GM10248 (cell line): ENCODE data around the gene NAA16.

Experiments used
- CTCF ChIA-PET: fragments of 300-600 bp; sonication (Branson Sonifier 250); formaldehyde crosslinking; extraction: SDS; loops from one replicate; lab custom pipeline; 2021; ENCODE audit warnings: antibody characterized with exemption; lab: Yijun Ruan, JAX
- POLR2A ChIA-PET: fragments of 350-650 bp; sonication (Branson Sonifier 250); formaldehyde crosslinking; extraction: SDS; loops from one replicate; lab custom pipeline; 2020; ENCODE audit warnings: antibody characterized with exemption; lab: Yijun Ruan, JAX
- DNase-seq: peaks from one replicate; pipeline ENCODE4 v3.0.0; 2012; ENCODE audit errors: extremely low spot score
- TF ChIP-seq, protein P1 (sequence below): IDR thresholded peaks from 2 replicates; pipeline ENCODE4 v1.5.1; 2012; ENCODE audit warnings: mild to moderate bottlenecking, low read depth; ENCODE audit errors: extremely low read depth, missing control alignments, control extremely low read depth

NAA16 gene

DNA sequence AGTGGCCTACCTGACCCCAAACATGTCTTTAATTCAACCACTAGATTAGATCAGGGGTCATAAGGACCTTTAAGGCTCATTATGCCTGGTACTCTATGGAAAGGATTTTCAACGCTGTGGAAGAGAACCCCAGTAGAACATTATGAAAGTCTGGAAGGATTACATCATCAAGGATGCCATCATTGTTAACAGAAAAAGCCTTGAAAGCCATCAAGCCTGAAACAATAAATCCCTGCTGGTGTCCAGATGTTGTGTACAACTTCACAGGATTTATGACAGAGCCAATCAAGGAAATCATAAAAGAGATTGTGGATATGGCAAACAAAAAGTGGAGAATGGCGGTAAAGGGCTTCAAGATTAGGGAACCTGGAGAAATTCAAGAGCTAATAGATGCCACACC lies 59.7 kb downstream of the NAA16 start:
- TF ChIP-seq, protein P1, sequence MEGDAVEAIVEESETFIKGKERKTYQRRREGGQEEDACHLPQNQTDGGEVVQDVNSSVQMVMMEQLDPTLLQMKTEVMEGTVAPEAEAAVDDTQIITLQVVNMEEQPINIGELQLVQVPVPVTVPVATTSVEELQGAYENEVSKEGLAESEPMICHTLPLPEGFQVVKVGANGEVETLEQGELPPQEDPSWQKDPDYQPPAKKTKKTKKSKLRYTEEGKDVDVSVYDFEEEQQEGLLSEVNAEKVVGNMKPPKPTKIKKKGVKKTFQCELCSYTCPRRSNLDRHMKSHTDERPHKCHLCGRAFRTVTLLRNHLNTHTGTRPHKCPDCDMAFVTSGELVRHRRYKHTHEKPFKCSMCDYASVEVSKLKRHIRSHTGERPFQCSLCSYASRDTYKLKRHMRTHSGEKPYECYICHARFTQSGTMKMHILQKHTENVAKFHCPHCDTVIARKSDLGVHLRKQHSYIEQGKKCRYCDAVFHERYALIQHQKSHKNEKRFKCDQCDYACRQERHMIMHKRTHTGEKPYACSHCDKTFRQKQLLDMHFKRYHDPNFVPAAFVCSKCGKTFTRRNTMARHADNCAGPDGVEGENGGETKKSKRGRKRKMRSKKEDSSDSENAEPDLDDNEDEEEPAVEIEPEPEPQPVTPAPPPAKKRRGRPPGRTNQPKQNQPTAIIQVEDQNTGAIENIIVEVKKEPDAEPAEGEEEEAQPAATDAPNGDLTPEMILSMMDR = no peak
- ChIA-PET POLR2A (no interaction called here), CTCF (interaction anchor here (1.3 kb wide), 1 partner anchor 490 kb away, joined by 3 read pairs; no protein-coding TSS in a partner anchor)
- DNase-seq = no peak

DNA sequence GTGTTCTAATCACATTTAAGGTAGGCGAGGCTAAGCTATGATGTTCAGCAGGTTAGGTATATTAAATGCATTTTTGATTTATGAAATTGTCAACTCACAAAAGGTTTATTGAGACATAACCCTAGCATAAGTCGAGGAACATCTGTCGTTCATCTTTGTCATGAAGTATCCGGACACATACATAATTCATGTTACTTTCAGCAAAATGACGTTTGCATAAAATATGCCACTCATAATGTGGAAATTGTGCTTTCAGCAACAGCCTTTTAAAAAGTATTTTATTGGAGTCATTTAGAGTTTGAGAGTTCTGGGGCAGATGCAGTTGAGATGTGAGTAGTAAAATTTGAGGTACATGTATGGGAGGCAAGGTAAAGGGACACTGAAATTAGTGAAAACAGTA lies 66.4 kb downstream of the NAA16 start:
- no peak for DNase-seq
- CTCF ChIA-PET = no interaction called here
- TF ChIP-seq, protein P1 = no peak
- POLR2A ChIA-PET = no interaction called here

DNA sequence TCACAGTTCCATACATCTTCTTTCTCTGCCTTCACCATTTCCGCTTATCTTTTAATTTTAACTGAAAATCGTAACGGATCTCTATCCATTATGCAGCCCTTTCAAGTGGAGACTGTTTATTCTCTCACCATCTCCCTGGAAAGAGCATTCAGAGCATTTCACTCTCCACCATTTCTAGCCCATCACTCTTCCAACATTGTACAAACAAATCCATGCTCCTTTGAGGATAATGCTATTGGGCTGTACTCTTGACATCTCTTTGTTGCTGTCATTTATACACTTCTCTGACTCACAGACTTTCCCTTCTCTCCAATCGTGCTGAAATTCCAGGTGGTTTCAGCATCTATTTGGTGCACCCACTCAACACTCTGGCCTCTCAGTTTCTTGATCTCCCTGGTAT lies 71.4 kb downstream of the NAA16 start:
- POLR2A ChIA-PET = no interaction called here
- DNase-seq = no peak
- TF ChIP-seq, protein P1 = no peak

DNA sequence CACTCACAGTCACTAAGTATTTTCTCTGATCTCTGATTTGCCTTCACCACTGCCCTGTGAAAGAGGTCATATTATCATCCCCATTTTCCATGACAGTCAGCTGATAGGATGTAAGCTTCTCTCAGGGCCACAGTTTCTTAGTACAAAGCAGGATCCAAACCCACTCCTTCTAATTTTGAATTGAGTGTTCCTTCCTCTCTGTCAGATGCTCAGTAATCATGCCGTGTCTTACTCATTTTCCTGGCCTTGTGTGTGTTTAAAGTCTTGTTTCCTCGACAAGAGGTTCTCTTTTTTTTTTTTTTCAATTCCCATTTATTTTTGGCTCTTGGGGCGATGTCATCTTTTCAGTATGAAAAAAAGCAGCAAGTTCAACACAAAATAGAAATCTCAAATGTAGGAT lies 72.3 kb downstream of the NAA16 start:
- TF ChIP-seq, protein P1 = no peak
- POLR2A ChIA-PET = no interaction called here
- DNase-seq = no peak
- CTCF ChIA-PET = interaction anchor here (2.0 kb wide), 1 partner anchor 8 kb away, joined by 8 read pairs; no protein-coding TSS in a partner anchor

More for the DNA sequence above, 71.4 kb downstream of the NAA16 start:
- CTCF ChIA-PET = interaction anchor here (1.3 kb wide), 1 partner anchor 16 kb away, joined by 5 read pairs; no protein-coding TSS in a partner anchor

DNA sequence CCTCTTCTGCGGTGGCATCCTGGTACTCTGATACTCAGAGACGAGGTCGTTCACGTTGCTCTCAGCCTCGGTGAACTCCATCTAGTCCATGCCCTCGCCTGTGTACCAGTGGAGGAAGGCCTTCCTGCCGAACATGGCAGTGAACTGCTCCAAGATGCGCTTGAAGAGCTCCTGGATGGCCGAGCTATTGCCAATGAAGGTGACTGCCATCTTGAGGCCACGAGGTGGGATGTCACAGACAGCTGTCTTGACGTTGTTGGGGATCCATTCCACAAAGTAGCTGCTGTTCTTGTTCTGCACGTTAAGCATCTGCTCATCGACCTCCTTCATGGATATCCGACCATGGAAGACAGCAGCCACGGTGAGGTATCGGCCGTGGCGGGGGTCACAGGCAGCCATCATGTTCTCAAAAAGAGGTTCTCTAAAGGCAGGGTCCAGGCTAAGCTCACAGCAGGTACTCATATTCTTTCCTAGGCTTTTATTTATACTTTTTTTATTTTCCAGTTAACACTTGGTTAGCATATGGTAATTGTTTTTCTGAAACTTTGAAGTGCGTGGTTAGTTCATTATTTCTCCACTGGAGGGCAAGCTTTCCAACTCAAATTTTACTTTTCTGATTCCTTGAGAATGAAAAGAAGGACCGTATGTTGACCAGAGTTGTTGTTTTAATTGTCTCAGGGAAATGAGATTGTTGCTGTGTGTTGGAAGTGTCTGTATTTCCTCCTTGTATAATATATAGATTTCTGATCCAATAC lies 73.9 kb downstream of the NAA16 start:
- POLR2A ChIA-PET = no interaction called here
- CTCF ChIA-PET = interaction anchor here (0.7 to 2.1 kb wide), 8 partner anchors 10 to 719 kb away, joined by 3 to 8 read pairs (median 3); no protein-coding TSS in a partner anchor
- no peak for DNase-seq
- TF ChIP-seq, protein P1 = no peak

DNA sequence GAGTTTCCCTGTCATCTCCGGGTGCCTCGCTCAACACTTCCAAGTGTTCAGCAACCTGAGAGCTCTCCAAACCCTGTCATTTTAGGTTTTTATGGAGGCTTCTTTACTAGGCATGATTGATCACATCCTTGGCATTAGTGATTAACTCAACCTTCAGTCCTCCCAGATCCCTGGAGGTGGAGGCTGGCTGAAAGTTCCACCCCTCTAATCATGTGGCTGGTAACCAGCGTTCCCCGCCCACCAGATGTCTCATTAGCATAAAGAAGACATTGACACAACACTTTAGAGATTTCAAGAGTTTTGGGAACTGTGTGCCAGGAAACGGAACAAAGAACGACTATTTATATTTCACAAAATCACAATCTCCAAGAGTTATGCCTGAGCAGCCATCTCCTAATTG lies 75.1 kb downstream of the NAA16 start:
- TF ChIP-seq, protein P1 = no peak
- DNase-seq = no peak
- CTCF ChIA-PET = interaction anchor here (1.0 to 2.1 kb wide), 3 partner anchors 10 to 264 kb away, joined by 3 to 5 read pairs (median 3); no protein-coding TSS in a partner anchor
- POLR2A ChIA-PET = no interaction called here
